ENCODE measurements around the gene DDOST. TPM values are rescaled to one million over a fixed set of nuclear protein-coding genes. Genes with fewer than 3 reads are reported as not detected.

Gene DDOST
- total RNA-seq, 2 experiments from 2014 or later = 111 to 148 TPM

DNA sequence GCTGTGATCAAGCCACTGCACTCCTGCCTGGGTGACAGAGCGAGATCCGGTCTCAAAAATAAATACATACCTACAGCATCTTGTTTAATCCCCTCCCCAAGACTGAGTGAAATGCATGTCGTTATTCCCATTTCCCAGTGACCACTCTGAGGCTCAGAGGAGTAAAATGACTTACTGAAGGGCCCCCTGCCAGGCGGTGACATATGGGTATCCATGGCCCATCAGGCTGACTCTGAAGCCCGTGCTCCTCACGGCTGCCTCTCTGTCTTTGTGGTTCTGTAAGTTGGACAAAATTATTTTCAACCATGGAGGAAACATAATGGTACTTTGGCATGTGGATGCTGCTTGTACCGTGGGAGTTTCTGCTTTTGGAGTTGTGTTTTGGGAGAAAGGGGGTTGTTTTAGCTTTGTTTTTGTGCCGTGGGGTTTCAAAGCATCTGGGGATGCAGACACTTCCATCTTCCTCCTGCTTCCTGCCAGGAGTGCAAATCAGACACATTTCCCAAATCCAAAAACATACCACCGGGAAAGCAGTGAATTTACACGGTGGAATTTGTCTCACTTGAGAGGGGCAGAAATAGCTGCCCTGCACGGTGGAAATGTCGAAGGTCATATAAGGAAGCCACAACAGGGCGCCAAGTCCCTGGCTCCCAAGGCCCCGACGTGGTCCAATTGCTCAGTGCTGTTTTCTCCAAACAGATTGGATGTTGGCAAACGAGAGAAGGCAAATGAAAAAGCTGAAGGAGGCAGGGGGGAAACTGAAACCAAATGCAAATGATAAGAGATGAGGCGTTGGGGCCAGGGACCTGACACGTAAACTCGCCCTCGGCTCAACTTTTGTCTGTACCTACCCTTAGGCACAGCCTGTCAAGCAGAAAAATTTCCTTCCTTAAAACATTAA lies 45.0 kb downstream of the DDOST start:
- no peaks in the 10 kb centered on the region for H4K20me1 ChIP-seq (ENCODE audit: insufficient read depth, low read length)
- no peak overlapping the region for H2AFZ ChIP-seq (ENCODE audit: low read length)
- H3K4me3 ChIP-seq (ENCODE audit: low read depth, low read length, poor library complexity, severe bottlenecking) = no peak overlapping the region
- POLR2A ChIA-PET = no interaction called here
- no peak for TF ChIP-seq EZH2phosphoT487 (IDR thresholded peaks at IDR 0.05; ENCODE audit: borderline replicate concordance, low read depth, low read length)
- TF ChIP-seq, protein P1, sequence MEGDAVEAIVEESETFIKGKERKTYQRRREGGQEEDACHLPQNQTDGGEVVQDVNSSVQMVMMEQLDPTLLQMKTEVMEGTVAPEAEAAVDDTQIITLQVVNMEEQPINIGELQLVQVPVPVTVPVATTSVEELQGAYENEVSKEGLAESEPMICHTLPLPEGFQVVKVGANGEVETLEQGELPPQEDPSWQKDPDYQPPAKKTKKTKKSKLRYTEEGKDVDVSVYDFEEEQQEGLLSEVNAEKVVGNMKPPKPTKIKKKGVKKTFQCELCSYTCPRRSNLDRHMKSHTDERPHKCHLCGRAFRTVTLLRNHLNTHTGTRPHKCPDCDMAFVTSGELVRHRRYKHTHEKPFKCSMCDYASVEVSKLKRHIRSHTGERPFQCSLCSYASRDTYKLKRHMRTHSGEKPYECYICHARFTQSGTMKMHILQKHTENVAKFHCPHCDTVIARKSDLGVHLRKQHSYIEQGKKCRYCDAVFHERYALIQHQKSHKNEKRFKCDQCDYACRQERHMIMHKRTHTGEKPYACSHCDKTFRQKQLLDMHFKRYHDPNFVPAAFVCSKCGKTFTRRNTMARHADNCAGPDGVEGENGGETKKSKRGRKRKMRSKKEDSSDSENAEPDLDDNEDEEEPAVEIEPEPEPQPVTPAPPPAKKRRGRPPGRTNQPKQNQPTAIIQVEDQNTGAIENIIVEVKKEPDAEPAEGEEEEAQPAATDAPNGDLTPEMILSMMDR (conservative IDR thresholded peaks at IDR 0.05; ENCODE audit: low read length) = no peak
- H3K79me2 ChIP-seq (ENCODE audit: insufficient read depth, low read depth, low read length) = no peaks in the 10 kb centered on the region
- intact Hi-C loops (cut with micrococcal nuclease; ENCODE audit: unreplicated experiment) = no loop called here
- no peaks in the 10 kb centered on the region for H3K9me2 ChIP-seq (ENCODE audit: insufficient read depth, low read length)
- no peak for DNase-seq (ENCODE audit: low spot score)
- H3K9me3 ChIP-seq (ENCODE audit: low read length) = no peaks in the 10 kb centered on the region
- no peak overlapping the region for H3K27ac ChIP-seq (ENCODE audit: low read depth, low read length, poor library complexity, severe bottlenecking)
- peaks cover 4% of the 10 kb centered on the region for H3K4me1 ChIP-seq (ENCODE audit: insufficient read depth, low read length, poor library complexity, severe bottlenecking)
- CTCF ChIA-PET (ENCODE audit: unreplicated experiment) = no interaction called here
- H3K36me3 ChIP-seq (ENCODE audit: insufficient read depth, low read length) = no peaks in the 10 kb centered on the region
- H3K4me2 ChIP-seq (ENCODE audit: low read length) = 0 out of 2 replicates have a peak overlapping the region, but pooled peaks have one; percentile 2
- no TSS peak for BruUV-seq (replicated peaks)

DNA sequence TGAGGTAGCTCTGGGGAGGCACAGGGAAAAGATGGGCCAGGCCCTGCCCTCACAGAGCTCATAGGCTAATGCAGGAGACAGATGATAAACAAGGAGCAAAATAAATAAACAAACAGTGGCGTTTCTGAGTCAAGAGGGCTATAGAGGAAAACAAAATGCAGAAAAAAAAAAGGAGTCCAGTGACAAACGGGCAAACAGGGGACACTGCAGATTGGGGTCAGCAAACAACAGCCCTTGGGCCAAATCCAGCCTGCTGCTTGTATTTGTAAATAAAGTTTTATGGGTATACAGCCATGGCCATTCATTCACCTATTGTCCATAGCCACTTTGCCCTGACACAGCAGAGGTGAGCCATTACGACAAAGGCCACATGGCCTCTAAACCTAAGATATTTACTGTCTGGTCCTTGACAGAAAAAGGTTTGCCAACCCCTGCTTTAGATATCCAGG lies 47.0 kb downstream of the DDOST start:
- H3K9me3 ChIP-seq (ENCODE audit: low read length) = no peaks in the 10 kb centered on the region
- no peaks in the 10 kb centered on the region for H3K36me3 ChIP-seq (ENCODE audit: insufficient read depth, low read length)
- intact Hi-C loops (cut with micrococcal nuclease; ENCODE audit: unreplicated experiment) = no loop called here
- H4K20me1 ChIP-seq (ENCODE audit: insufficient read depth, low read length) = no peaks in the 10 kb centered on the region
- DNase-seq (ENCODE audit: low spot score) = no peak
- POLR2A ChIA-PET = no interaction called here
- H3K4me3 ChIP-seq (ENCODE audit: low read depth, low read length, poor library complexity, severe bottlenecking) = no peak overlapping the region
- H3K27ac ChIP-seq (ENCODE audit: low read depth, low read length, poor library complexity, severe bottlenecking) = no peak overlapping the region
- no TSS peak for BruUV-seq (replicated peaks)
- peak overlapping the region; percentile 21; the same call in 1 of the 2 replicates for H2AFZ ChIP-seq (ENCODE audit: low read length)
- H3K4me2 ChIP-seq (ENCODE audit: low read length) = no peak overlapping the region
- H3K79me2 ChIP-seq (ENCODE audit: insufficient read depth, low read depth, low read length) = no peaks in the 10 kb centered on the region
- TF ChIP-seq, protein P1 (conservative IDR thresholded peaks at IDR 0.05; ENCODE audit: low read length) = no peak
- no peak for TF ChIP-seq EZH2phosphoT487 (IDR thresholded peaks at IDR 0.05; ENCODE audit: borderline replicate concordance, low read depth, low read length)
- no peaks in the 10 kb centered on the region for H3K9me2 ChIP-seq (ENCODE audit: insufficient read depth, low read length)
- peaks cover 4% of the 10 kb centered on the region for H3K4me1 ChIP-seq (ENCODE audit: insufficient read depth, low read length, poor library complexity, severe bottlenecking)
- CTCF ChIA-PET (ENCODE audit: unreplicated experiment) = no interaction called here

DNA sequence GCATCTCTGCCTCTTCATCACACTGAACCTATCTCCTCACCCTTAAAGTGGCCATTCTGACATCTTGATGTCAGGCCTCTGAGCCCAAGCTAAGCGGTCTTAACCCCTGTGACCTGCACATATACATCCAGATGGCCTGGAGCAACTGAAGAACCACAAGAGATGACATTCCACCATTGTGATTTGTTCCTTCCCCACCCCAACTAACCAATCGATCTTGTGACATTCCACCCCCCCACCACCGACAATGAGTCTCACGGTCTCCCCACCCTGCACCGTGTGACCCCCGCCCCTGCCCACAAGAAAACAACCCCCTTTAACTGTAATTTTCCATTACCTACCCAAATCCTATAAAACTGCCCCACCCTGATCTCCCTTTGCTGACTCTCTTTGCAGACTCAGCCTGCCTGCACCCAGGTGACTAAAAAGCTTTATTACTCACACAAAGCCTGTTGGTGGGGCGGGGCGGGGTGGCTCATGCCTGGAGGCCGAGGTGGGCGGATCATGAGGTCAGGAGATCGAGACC lies 48.9 kb downstream of the DDOST start:
- H3K4me2 ChIP-seq (ENCODE audit: low read length) = no peak overlapping the region
- no peak overlapping the region for H3K27ac ChIP-seq (ENCODE audit: low read depth, low read length, poor library complexity, severe bottlenecking)
- no peaks in the 10 kb centered on the region for H3K9me2 ChIP-seq (ENCODE audit: insufficient read depth, low read length)
- H3K79me2 ChIP-seq (ENCODE audit: insufficient read depth, low read depth, low read length) = no peaks in the 10 kb centered on the region
- intact Hi-C loops (cut with micrococcal nuclease; ENCODE audit: unreplicated experiment) = no loop called here
- ChIA-PET CTCF (ENCODE audit: unreplicated experiment) (no interaction called here), POLR2A (interaction anchor here (0.7 kb wide), 2 partner anchors 225 to 336 kb away, joined by 3 read pairs; no protein-coding TSS in a partner anchor)
- H3K4me3 ChIP-seq (ENCODE audit: low read depth, low read length, poor library complexity, severe bottlenecking) = no peak overlapping the region
- H3K9me3 ChIP-seq (ENCODE audit: low read length) = no peaks in the 10 kb centered on the region
- no peak for DNase-seq (ENCODE audit: low spot score)
- H4K20me1 ChIP-seq (ENCODE audit: insufficient read depth, low read length) = no peaks in the 10 kb centered on the region
- BruUV-seq (replicated peaks) = no TSS peak
- H3K36me3 ChIP-seq (ENCODE audit: insufficient read depth, low read length) = no peaks in the 10 kb centered on the region
- H2AFZ ChIP-seq (ENCODE audit: low read length) = no peak overlapping the region
- no peak for TF ChIP-seq EZH2phosphoT487 (IDR thresholded peaks at IDR 0.05; ENCODE audit: borderline replicate concordance, low read depth, low read length)
- TF ChIP-seq, protein P1 (conservative IDR thresholded peaks at IDR 0.05; ENCODE audit: low read length) = no peak
- peaks cover 4% of the 10 kb centered on the region for H3K4me1 ChIP-seq (ENCODE audit: insufficient read depth, low read length, poor library complexity, severe bottlenecking)

Data from OCI-LY7 (cell line).